K562 (cell line): ENCODE measurements around the gene NUBPL. TPM values are rescaled to one million over a fixed set of nuclear protein-coding genes. Genes with fewer than 3 reads are reported as not detected.

ENCODE experiments used
- ATAC-seq: fragments of 200-7000 bp; cut with Tn5 transposase; 3 replicates; pipeline ENCODE4 v1.9.1; 2020; ENCODE audit warnings: moderate library complexity
- BruUV-seq: library from RNA; stranded (reverse); fragments of 400-500 nt; replicated peaks from 2 replicates; lab custom pipeline; 2021; lab: Mats Ljungman, UMichigan
- CTCF ChIA-PET: fragments of 300-600 bp; formaldehyde crosslinking; extraction: SDS; loops from one replicate; lab custom pipeline; 2021; ENCODE audit warnings: low intra/inter-chr PET ratio; lab: Yijun Ruan, JAX
- POLR2A ChIA-PET: fragments of 300-600, 350-650 bp; sonication (Branson Sonifier 250); formaldehyde crosslinking; extraction: SDS; loops from one replicate; lab custom pipeline; 2021; ENCODE audit warnings: antibody characterized with exemption, inconsistent platforms; lab: Yijun Ruan, JAX
- DNase-seq, 4 experiments: peaks; one replicate each; pipeline versions ENCODE4 v3.0.0 to v3.0.0-alpha.2; 2011 to 2018; ENCODE audit warnings: low spot score in 3 of 4, mixed read lengths in 3 of 4; ENCODE audit errors: extremely low read depth in 1 of 4
- FAIRE-seq: peaks from 2 replicates; lab custom pipeline; 2011; peaks lifted over from hg19 to GRCh38; lab: Jason Lieb, UNC
- H2AFZ ChIP-seq: 2 replicates; pipeline ENCODE4 v1.6.0; 2011; ENCODE audit warnings: low read depth, low read length, control low read depth, inconsistent platforms
- H3K27ac ChIP-seq: fragments of 200-600 bp; 3 replicates; pipeline ENCODE4 v1.8.0; 2011; ENCODE audit warnings: low read depth, mild to moderate bottlenecking, control low read depth, inconsistent platforms, low read length, moderate library complexity, mixed read lengths; ENCODE audit errors: extremely low read depth
- H3K27me3 ChIP-seq, 2 experiments: fragments of 300-600 bp in 1 of 2; 2 replicates in 1 of 2; 3 replicates in 1 of 2; pipeline versions ENCODE4 v1.6.0 to v1.8.0; 2011; ENCODE audit warnings: inconsistent platforms in 2 of 2, low read length in 2 of 2, mild to moderate bottlenecking in 1 of 2, mixed read lengths in 1 of 2, moderate library complexity in 1 of 2; ENCODE audit not compliant: control insufficient read depth in 2 of 2, insufficient read depth in 2 of 2
- H3K36me3 ChIP-seq: fragments of 300-600 bp; 3 replicates; pipeline ENCODE4 v1.8.0; 2011; ENCODE audit warnings: mild to moderate bottlenecking, low read length, inconsistent platforms; ENCODE audit not compliant: control insufficient read depth, insufficient read depth
- H3K4me1 ChIP-seq, 2 experiments: fragments of 200-600 bp in 1 of 2; replicated peaks in 1 of 2; 2 replicates in 1 of 2; 3 replicates in 1 of 2; pipeline versions ENCODE4 v1.5.1 to v1.8.0; 2011; ENCODE audit warnings: inconsistent platforms in 2 of 2, low read length in 2 of 2, mild to moderate bottlenecking in 1 of 2, mixed read lengths in 1 of 2, moderate library complexity in 1 of 2; ENCODE audit not compliant: control insufficient read depth in 2 of 2, insufficient read depth in 2 of 2
- H3K4me2 ChIP-seq: 2 replicates; pipeline ENCODE4 v1.6.1; 2011; ENCODE audit warnings: low read length, control low read depth, inconsistent platforms, mixed read lengths; ENCODE audit not compliant: insufficient read depth
- H3K4me3 ChIP-seq: fragments of 200-600 bp; sonication (generic), shearing (Covaris generic); 2 replicates; pipeline ENCODE4 v1.5.1; 2016; ENCODE audit warnings: control low read depth, inconsistent platforms
- H3K79me2 ChIP-seq: fragments of 200-600 bp; 3 replicates; pipeline ENCODE4 v1.8.0; 2011; ENCODE audit warnings: low read length, inconsistent platforms; ENCODE audit not compliant: control insufficient read depth, insufficient read depth
- H3K9ac ChIP-seq, 2 experiments: 2 replicates each; pipeline versions ENCODE4 v1.6.0 to v1.6.1; 2011; ENCODE audit warnings: low read depth in 2 of 2, low read length in 2 of 2, control low read depth in 1 of 2, inconsistent platforms in 1 of 2, mild to moderate bottlenecking in 1 of 2, mixed read lengths in 1 of 2; ENCODE audit not compliant: insufficient read depth in 1 of 2
- H3K9me1 ChIP-seq: one replicate; pipeline ENCODE4 v1.6.0; 2011; ENCODE audit warnings: inconsistent platforms, mild to moderate bottlenecking, low read length, moderate library complexity; ENCODE audit not compliant: control insufficient read depth, insufficient read depth
- H3K9me3 ChIP-seq: replicated peaks from 2 replicates; pipeline ENCODE4 v1.5.1; 2011; ENCODE audit warnings: low read depth, low read length, inconsistent platforms; ENCODE audit not compliant: control insufficient read depth, insufficient read depth
- H4K20me1 ChIP-seq: replicated peaks from 2 replicates; pipeline ENCODE4 v1.6.1; 2011; ENCODE audit warnings: low read length, inconsistent platforms, mixed read lengths; ENCODE audit not compliant: control insufficient read depth, insufficient read depth
- BDP1 ChIP-seq: IDR thresholded peaks from 3 replicates; pipeline ENCODE4 v1.6.1; 2011; ENCODE audit not compliant: insufficient read length, insufficient read depth
- HDAC8 ChIP-seq: fragments of 450-650 bp; IDR thresholded peaks from 2 replicates; pipeline ENCODE4 v1.6.1; 2016; ENCODE audit warnings: mild to moderate bottlenecking, missing genetic modification characterization, moderate library complexity, missing compliant biosample characterization
- KDM5B ChIP-seq: fragments of 200-600 bp; sonication (generic); IDR thresholded peaks from 2 replicates; pipeline ENCODE4 v1.6.1; 2012; ENCODE audit warnings: low read depth, mild to moderate bottlenecking, moderate library complexity, low read length, control low read depth, inconsistent platforms; ENCODE audit not compliant: insufficient replicate concordance
- MAX ChIP-seq: sonication (generic); formaldehyde crosslinking; IDR thresholded peaks from 2 replicates; pipeline ENCODE4 v1.9.0; 2022; ENCODE audit warnings: mild to moderate bottlenecking, missing genetic modification reagents
- MTA3 ChIP-seq: fragments of 450-650 bp; formaldehyde crosslinking; IDR thresholded peaks from 2 replicates; pipeline ENCODE4 v1.6.1; 2017; ENCODE audit warnings: mild to moderate bottlenecking, borderline replicate concordance
- POLR2H ChIP-seq: IDR thresholded peaks from 2 replicates; pipeline ENCODE4 v1.6.1; 2016; ENCODE audit warnings: missing genetic modification characterization, low read depth, mild to moderate bottlenecking, control low read depth, missing compliant biosample characterization, moderate library complexity
- SOX6 ChIP-seq: fragments of 450-650 bp; IDR thresholded peaks from 2 replicates; pipeline ENCODE4 v1.6.1; 2014; ENCODE audit warnings: mild to moderate bottlenecking
- SRSF7 ChIP-seq: fragments of 200-400 bp; formaldehyde crosslinking; optimal IDR thresholded peaks from 2 replicates; pipeline ENCODE3; 2017; ENCODE audit warnings: mild to moderate bottlenecking, low read depth, low read length
- ZKSCAN8 ChIP-seq: fragments of 200-800 bp; sonication (Bioruptor generic); IDR thresholded peaks from 2 replicates; pipeline ENCODE4 v1.6.1; 2016; ENCODE audit warnings: missing genetic modification characterization, missing compliant biosample characterization
- ZNF699 ChIP-seq: fragments of 250-450 bp; sonication (Bioruptor Pico); IDR thresholded peaks from 2 replicates; pipeline ENCODE4 v1.8.0; 2021; ENCODE audit warnings: mild to moderate bottlenecking, moderate library complexity; ENCODE audit not compliant: insufficient replicate concordance
- in situ Hi-C: fragments of 300-500 bp; cut with MboI; formaldehyde crosslinking; loops from 4 replicates; pipeline ENCODE4 v1.15.0; 2018; ENCODE audit warnings: inconsistent platforms, mixed read lengths
- intact Hi-C: fragments of 100-400 bp; cut with micrococcal nuclease; formaldehyde crosslinking; loops from 2 replicates; pipeline ENCODE4 v1.14.2; 2022
- polyA plus RNA-seq, 8 experiments: library from polyadenylated mRNA; depleted of rRNA in 4 of 8; stranded (reverse) in 5 of 8; unstranded in 3 of 8; fragments of >200 nt; fragmentation: Nextera tagmentation in 2 of 8; fragmentation: Illumina TruSeq in 1 of 8; extraction: Ambion mirVana in 2 of 8; extraction: Trizol in 1 of 8; gene quantifications; 2 replicates each; pipeline versions ENCODE4 v1.2.1 to v1.2.3, GENCODE V29; 2011 to 2014; ENCODE audit warnings: inconsistent platforms in 1 of 8, missing spikeins in 1 of 8
- total RNA-seq, 7 experiments: library from RNA; depleted of rRNA in 6 of 7; stranded (reverse); fragments of >200 nt in 6 of 7; fragmentation: Illumina TruSeq in 2 of 7; extraction: Trizol in 2 of 7; gene quantifications; 2 replicates each; pipeline versions ENCODE4 v1.2.1 to v1.2.3, GENCODE V29; 2011 to 2021; ENCODE audit warnings: low replicate concordance in 1 of 7
- TF ChIP-seq, protein P1 (sequence below): sonication (generic); formaldehyde crosslinking; IDR thresholded peaks from 2 replicates; pipeline ENCODE4 v1.8.0; 2022; ENCODE audit warnings: missing genetic modification reagents, mild to moderate bottlenecking, moderate library complexity, borderline replicate concordance

Gene NUBPL
- total and polyA plus RNA-seq, 9 of the 15 experiments (the other 6 are each of a cell fraction or from before 2014, with no cell fraction given), result 3.2 to 8.7 (median 6.1) TPM

DNA sequence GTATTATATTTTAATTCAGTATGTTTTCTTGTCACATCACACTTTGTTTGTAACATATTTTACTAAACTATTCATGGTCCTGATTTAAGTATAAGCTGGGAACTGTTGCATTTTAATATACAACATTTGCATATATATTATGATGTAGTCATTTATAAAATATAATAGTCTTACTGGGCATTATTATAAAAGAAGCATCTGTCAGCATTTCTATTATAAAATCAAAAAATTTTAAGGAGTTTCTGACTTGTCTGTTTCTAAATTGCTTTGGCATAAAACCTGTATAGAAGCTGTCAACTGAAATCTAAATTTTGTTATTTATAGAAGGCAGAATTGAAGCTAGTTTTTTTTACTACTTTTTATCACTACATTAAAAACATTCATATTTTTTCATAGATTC, 166.6 kb downstream of the NUBPL start:
- no peaks in the 10 kb centered on the region for H4K20me1 ChIP-seq
- BruUV-seq, result no TSS peak
- no peaks in the 10 kb centered on the region for H3K27me3 ChIP-seq
- in situ Hi-C loops (no loop called here), intact Hi-C loops (no loop called here)
- no peaks in the 10 kb centered on the region for H3K9me1 ChIP-seq
- no peaks in the 10 kb centered on the region for H3K36me3 ChIP-seq
- TF ChIP-seq, protein P1, sequence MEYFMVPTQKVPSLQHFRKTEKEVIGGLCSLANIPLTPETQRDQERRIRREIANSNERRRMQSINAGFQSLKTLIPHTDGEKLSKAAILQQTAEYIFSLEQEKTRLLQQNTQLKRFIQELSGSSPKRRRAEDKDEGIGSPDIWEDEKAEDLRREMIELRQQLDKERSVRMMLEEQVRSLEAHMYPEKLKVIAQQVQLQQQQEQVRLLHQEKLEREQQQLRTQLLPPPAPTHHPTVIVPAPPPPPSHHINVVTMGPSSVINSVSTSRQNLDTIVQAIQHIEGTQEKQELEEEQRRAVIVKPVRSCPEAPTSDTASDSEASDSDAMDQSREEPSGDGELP, result no peak
- TF ChIP-seq BDP1, result no peak
- TF ChIP-seq SRSF7, result no peak
- no peak for TF ChIP-seq MAX (CRISPR knock-in tag)
- no peak for TF ChIP-seq ZKSCAN8 (CRISPR knock-in tag)
- no peak for TF ChIP-seq HDAC8 (tag)
- no peak for TF ChIP-seq SOX6
- no peak for TF ChIP-seq KDM5B
- TF ChIP-seq MTA3, result no peak
- no peak for TF ChIP-seq POLR2H (tag)
- no peak for TF ChIP-seq ZNF699 (CRISPR knock-in tag)
- no peak overlapping the region for H3K9ac ChIP-seq
- H3K79me2 ChIP-seq, result no peaks in the 10 kb centered on the region
- H2AFZ ChIP-seq, result no peak overlapping the region
- FAIRE-seq (no peak), DNase-seq (no peak), ATAC-seq (no peak)
- H3K4me1 ChIP-seq, result no peaks in the 10 kb centered on the region
- no peak overlapping the region for H3K27ac ChIP-seq
- no peak overlapping the region for H3K4me3 ChIP-seq
- ChIA-PET CTCF (no interaction called here), POLR2A (no interaction called here)
- no peaks in the 10 kb centered on the region for H3K9me3 ChIP-seq
- no peak overlapping the region for H3K4me2 ChIP-seq
